Endodermal cell (in vitro differentiated cells): ENCODE results near the gene RBL2. TPM values are rescaled to one million over a fixed set of nuclear protein-coding genes. Genes with fewer than 3 reads are reported as not detected.

Experiments
- DNase-seq: peaks from one replicate; pipeline ENCODE4 v3.0.0-alpha.2; 2017
- H3K27ac ChIP-seq: 2 replicates; pipeline ENCODE4 v1.5.1; 2013; ENCODE audit warnings: mild to moderate bottlenecking, low read depth, low read length, moderate library complexity
- H3K27me3 ChIP-seq: 2 replicates; pipeline ENCODE4 v1.6.1; 2013; ENCODE audit warnings: mild to moderate bottlenecking, low read length, moderate library complexity; ENCODE audit not compliant: insufficient read depth, control insufficient read depth, poor library complexity, severe bottlenecking
- H3K36me3 ChIP-seq: 2 replicates; pipeline ENCODE4 v1.7.0; 2013; ENCODE audit warnings: mild to moderate bottlenecking, low read length, moderate library complexity; ENCODE audit not compliant: control insufficient read depth, insufficient read depth
- H3K4me1 ChIP-seq: one replicate; pipeline ENCODE4 v1.7.0; 2013; ENCODE audit warnings: low read length; ENCODE audit not compliant: control insufficient read depth, insufficient read depth
- H3K4me3 ChIP-seq: 2 replicates; pipeline ENCODE4 v1.5.1; 2013; ENCODE audit warnings: mild to moderate bottlenecking, low read length, moderate library complexity
- H3K9ac ChIP-seq: 2 replicates; pipeline ENCODE4 v1.6.1; 2013; ENCODE audit warnings: mild to moderate bottlenecking, low read length, moderate library complexity; ENCODE audit not compliant: poor library complexity, severe bottlenecking; ENCODE audit errors: extremely low read depth
- H3K9me3 ChIP-seq: 2 replicates; pipeline ENCODE4 v1.6.1; 2013; ENCODE audit warnings: mild to moderate bottlenecking, low read length, moderate library complexity; ENCODE audit not compliant: control insufficient read depth
- H3K27ac Mint-ChIP-seq: 2 replicates; pipeline ENCODE4 v1.8.0; 2020; ENCODE audit warnings: mixed read lengths
- H3K27me3 Mint-ChIP-seq: 2 replicates; pipeline ENCODE4 v1.8.0; 2021; ENCODE audit warnings: mild to moderate bottlenecking, mixed read lengths; ENCODE audit not compliant: insufficient read depth
- H3K36me3 Mint-ChIP-seq: 2 replicates; pipeline ENCODE4 v1.8.0; 2020; ENCODE audit warnings: low read depth, mixed read lengths
- H3K4me1 Mint-ChIP-seq: 2 replicates; pipeline ENCODE4 v1.8.0; 2020; ENCODE audit warnings: mixed read lengths
- H3K4me3 Mint-ChIP-seq: 2 replicates; pipeline ENCODE4 v1.8.0; 2020; ENCODE audit warnings: mild to moderate bottlenecking, moderate library complexity, mixed read lengths
- H3K9me3 Mint-ChIP-seq: 2 replicates; pipeline ENCODE4 v1.8.0; 2020; ENCODE audit warnings: mild to moderate bottlenecking, mixed read lengths
- CTCF ChIP-seq: fragments of 200-600 bp; sonication (generic); conservative IDR thresholded peaks from 2 replicates; pipeline ENCODE4 v1.5.0; 2021; ENCODE audit warnings: antibody characterized with exemption, mild to moderate bottlenecking
- WGBS, 2 experiments: methylation state at CpG; one replicate each; pipeline versions ENCODE4 v1.1.5 to v1.1.7; 2013; ENCODE audit warnings: missing lambda C conversion rate in 2 of 2, mixed read lengths in 1 of 2; ENCODE audit not compliant: insufficient coverage in 1 of 2, insufficient read length in 1 of 2; 5-methylcytosine and 5-hydroxymethylcytosine counted together
- total RNA-seq, 2 donors: library from RNA; stranded (reverse); fragmentation: NEBNext Ultra II Directional in 1 of 2; extraction: Animal tissue kit (Norgen Biotek cat#: 25700) in 1 of 2; gene quantifications; 2 replicates in 1 of 2; 3 replicates in 1 of 2; pipeline ENCODE4 v1.2.1, GENCODE V29; 2021

Gene RBL2
- total RNA-seq, 2 donors from 2014 or later, result 34.9 to 46.0 TPM

- no peak overlapping the region for H3K27ac Mint-ChIP-seq
Measured at GRCh38 chr16:53523971-53524548, 89.8 kb downstream of the RBL2 start.

GRCh38 chr16:53528797-53529196 is 94.5 kb downstream of the RBL2 start:
- no peaks in the 10 kb centered on the region for H3K9me3 ChIP-seq
- WGBS, 2 experiments, result 94 to 95% methylated on average over 4 to 6 of the region's 6 CpGs
- H3K4me1 ChIP-seq, result no peaks in the 10 kb centered on the region
- DNase-seq, result no peak
- Mint-ChIP-seq H3K9me3 (no peaks in the 10 kb centered on the region), H3K27me3 (no peaks in the 10 kb centered on the region), H3K4me1 (no peaks in the 10 kb centered on the region), H3K27ac (no peak overlapping the region), H3K4me3 (no peak overlapping the region), H3K36me3 (no peaks in the 10 kb centered on the region)
- no peak for TF ChIP-seq CTCF
- no peaks in the 10 kb centered on the region for H3K27me3 ChIP-seq
- H3K9ac ChIP-seq, result no peak overlapping the region
- H3K36me3 ChIP-seq, result no peaks in the 10 kb centered on the region
- no peak overlapping the region for H3K4me3 ChIP-seq
- H3K27ac ChIP-seq, result no peak overlapping the region

More at GRCh38 chr16:53523971-53524548, 89.8 kb downstream of the RBL2 start:
- no peaks in the 10 kb centered on the region for H3K27me3 Mint-ChIP-seq
- H3K4me1 ChIP-seq, result no peaks in the 10 kb centered on the region
- H3K9me3 ChIP-seq, result no peaks in the 10 kb centered on the region
- 94 to 96% methylated on average over 8 to 15 of the region's 15 CpGs for WGBS, 2 experiments
- no peaks in the 10 kb centered on the region for H3K27me3 ChIP-seq
- no peaks in the 10 kb centered on the region for H3K4me1 Mint-ChIP-seq
- H3K9ac ChIP-seq, result no peak overlapping the region
- DNase-seq, result no peak
- no peak for TF ChIP-seq CTCF
- no peak overlapping the region for H3K27ac ChIP-seq
- H3K4me3 Mint-ChIP-seq, result no peak overlapping the region
- H3K36me3 Mint-ChIP-seq, result no peaks in the 10 kb centered on the region
- H3K9me3 Mint-ChIP-seq, result no peaks in the 10 kb centered on the region
- H3K4me3 ChIP-seq, result no peak overlapping the region
- no peaks in the 10 kb centered on the region for H3K36me3 ChIP-seq

- Mint-ChIP-seq H3K27me3 (no peaks in the 10 kb centered on the region), H3K4me3 (no peak overlapping the region), H3K4me1 (no peaks in the 10 kb centered on the region), H3K9me3 (no peaks in the 10 kb centered on the region), H3K27ac (no peak overlapping the region), H3K36me3 (no peaks in the 10 kb centered on the region)
- no peaks in the 10 kb centered on the region for H3K27me3 ChIP-seq
- no peaks in the 10 kb centered on the region for H3K9me3 ChIP-seq
- no peak overlapping the region for H3K9ac ChIP-seq
- no peaks in the 10 kb centered on the region for H3K4me1 ChIP-seq
- no peak for DNase-seq
- WGBS, 2 experiments, result 93 to 96% methylated on average over 11 to 13 of the region's 14 CpGs
- H3K36me3 ChIP-seq, result no peaks in the 10 kb centered on the region
- TF ChIP-seq CTCF, result no peak
- H3K27ac ChIP-seq, result no peak overlapping the region
- H3K4me3 ChIP-seq, result no peak overlapping the region
Measured at GRCh38 chr16:53529513-53529912, 95.2 kb downstream of the RBL2 start.
